GM10248 (cell line): Measurements from ENCODE around the gene C8G.
A peak's percentile ranks its signal among the peaks of the same experiment; 100 is the strongest.

Experiments
- CTCF ChIA-PET: fragments of 300-600 bp; sonication (Branson Sonifier 250); formaldehyde crosslinking; extraction: SDS; loops from one replicate; lab custom pipeline; 2021; ENCODE audit warnings: antibody characterized with exemption; lab: Yijun Ruan, JAX
- POLR2A ChIA-PET: fragments of 350-650 bp; sonication (Branson Sonifier 250); formaldehyde crosslinking; extraction: SDS; loops from one replicate; lab custom pipeline; 2020; ENCODE audit warnings: antibody characterized with exemption; lab: Yijun Ruan, JAX
- DNase-seq: peaks from one replicate; pipeline ENCODE4 v3.0.0; 2012; ENCODE audit errors: extremely low spot score
- TF ChIP-seq, protein P1 (sequence below): IDR thresholded peaks from 2 replicates; pipeline ENCODE4 v1.5.1; 2012; ENCODE audit warnings: mild to moderate bottlenecking, low read depth; ENCODE audit errors: extremely low read depth, missing control alignments, control extremely low read depth

Gene C8G

DNA sequence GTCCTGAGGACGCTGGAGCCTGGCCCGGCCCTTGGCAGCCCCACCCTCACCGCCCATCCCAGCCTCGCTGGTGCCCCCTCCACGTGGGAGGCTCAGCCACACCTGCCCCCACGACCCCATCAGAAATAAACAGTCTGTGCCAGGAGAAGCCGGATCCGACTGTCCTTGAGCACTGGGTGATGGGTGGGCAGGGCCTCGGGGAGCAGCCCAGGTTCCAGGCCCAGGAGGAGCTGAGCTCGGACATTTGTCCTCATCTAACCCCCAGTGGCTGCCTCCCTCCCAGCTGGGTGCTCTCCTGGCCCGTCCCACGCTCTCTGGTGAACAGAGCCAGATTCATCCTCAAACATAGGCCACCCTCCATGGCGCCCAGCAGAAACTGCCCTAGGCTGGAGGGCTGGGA, 27.7 kb downstream of the C8G start:
- POLR2A ChIA-PET = no interaction called here

DNA sequence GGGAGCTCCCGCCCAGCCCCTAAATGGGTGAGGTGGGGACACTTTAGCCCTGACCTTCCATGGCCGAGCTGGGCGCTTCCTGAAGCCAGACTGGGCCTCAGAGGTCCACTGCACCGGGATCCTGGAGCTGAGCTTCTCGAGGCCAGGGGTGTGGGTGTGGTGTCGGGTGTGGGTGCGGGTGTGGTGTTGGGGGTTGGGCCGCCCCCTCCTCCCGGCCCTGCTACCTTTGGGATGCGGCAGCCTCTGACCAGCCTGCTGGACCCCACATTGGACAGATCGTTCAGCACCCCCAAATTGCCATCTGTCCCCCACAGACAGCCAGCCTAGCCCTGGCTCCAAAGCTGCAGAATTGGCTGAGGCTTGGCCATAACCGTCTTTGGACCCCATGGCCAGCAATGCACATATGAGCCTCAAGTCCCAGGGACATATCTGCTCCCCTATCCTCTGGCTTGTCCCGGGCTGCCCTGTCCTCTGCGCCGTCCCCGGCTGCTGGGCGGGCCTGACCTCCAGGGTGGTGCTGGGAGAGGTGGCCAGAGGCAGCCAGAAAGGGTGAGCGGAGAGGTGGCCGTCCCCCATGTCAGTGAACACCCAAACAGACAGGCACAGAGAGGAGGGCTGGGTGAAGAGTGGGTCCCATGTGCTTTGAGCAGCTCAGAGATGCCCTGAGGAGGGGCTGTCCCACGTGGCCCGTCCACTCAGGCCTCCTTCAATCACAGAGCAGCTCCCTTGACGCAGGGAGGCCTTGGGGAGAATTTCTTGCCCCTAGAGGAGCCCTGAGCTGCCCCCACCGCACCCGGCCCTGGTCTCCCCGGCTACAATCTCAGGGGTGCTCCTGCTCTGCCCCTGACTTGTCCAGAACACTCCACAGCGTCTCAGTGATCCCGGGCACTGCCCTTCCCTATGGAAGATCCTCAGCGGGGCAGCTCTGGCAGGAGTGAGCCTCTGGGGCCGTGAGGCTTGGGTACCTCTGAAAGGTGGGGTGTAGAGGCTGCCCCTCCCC, 28.9 kb downstream of the C8G start:
- ChIA-PET POLR2A (interaction anchor here (0.6 kb wide), 1 partner anchor 247 kb away, joined by 3 read pairs; no protein-coding TSS in a partner anchor), CTCF (interaction anchor here (0.7 to 3.6 kb wide), 7 partner anchors 19 to 94 kb away, joined by 3 to 20 read pairs (median 3); partner anchors contain the start of genes C8G and CLIC3)
- TF ChIP-seq, protein P1, sequence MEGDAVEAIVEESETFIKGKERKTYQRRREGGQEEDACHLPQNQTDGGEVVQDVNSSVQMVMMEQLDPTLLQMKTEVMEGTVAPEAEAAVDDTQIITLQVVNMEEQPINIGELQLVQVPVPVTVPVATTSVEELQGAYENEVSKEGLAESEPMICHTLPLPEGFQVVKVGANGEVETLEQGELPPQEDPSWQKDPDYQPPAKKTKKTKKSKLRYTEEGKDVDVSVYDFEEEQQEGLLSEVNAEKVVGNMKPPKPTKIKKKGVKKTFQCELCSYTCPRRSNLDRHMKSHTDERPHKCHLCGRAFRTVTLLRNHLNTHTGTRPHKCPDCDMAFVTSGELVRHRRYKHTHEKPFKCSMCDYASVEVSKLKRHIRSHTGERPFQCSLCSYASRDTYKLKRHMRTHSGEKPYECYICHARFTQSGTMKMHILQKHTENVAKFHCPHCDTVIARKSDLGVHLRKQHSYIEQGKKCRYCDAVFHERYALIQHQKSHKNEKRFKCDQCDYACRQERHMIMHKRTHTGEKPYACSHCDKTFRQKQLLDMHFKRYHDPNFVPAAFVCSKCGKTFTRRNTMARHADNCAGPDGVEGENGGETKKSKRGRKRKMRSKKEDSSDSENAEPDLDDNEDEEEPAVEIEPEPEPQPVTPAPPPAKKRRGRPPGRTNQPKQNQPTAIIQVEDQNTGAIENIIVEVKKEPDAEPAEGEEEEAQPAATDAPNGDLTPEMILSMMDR = no peak
- no peak for DNase-seq

More for the DNA sequence above, 27.7 kb downstream of the C8G start:
- TF ChIP-seq, protein P1 = no peak
- CTCF ChIA-PET = interaction anchor here (1.6 kb wide), 1 partner anchor 56 kb away, joined by 4 read pairs; no protein-coding TSS in a partner anchor
- DNase-seq = no peak

DNA sequence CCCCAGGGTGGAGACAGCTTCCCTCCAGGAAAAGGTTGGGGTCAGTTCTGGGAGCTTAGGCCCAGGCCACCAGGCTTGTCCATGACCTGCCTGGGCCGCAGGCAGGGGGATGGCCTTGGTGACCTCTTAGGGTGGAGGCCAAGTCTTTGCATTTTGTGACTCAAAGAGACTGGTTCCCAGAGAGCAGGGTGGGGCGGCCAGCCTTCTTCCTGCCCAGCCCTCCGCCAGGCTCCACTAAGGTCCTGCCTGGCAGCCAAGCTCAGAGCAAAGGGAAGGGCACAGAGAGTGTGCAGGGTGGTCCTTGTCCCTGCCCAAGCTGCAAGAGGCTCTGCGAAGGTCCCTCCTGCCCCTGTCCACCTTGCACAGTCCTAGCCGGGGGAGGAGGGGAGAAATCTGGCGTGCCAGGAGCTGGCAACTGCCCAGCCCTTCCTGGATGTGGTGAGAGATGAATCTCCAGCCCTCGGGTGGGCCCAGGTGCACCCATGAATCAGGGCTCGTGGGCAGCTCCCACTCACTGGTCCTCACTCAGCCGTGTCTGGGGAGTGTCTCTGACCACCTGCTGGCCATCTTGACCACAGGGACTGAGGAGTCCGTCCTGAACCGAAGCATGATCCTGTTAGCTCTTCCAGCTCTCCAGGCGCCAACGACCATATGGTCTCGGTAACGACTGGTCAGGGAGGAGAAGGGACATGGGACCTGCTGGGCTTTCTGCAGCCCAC, 29.9 kb downstream of the C8G start:
- CTCF ChIA-PET = interaction anchor here (0.7 to 3.6 kb wide), 10 partner anchors 15 to 92 kb away, joined by 3 to 20 read pairs (median 4); partner anchors contain the start of genes C8G and CLIC3
- POLR2A ChIA-PET = interaction anchor here (0.6 kb wide), 1 partner anchor 248 kb away, joined by 3 read pairs; no protein-coding TSS in a partner anchor
- DNase-seq = no peak
- TF ChIP-seq, protein P1 = no peak

DNA sequence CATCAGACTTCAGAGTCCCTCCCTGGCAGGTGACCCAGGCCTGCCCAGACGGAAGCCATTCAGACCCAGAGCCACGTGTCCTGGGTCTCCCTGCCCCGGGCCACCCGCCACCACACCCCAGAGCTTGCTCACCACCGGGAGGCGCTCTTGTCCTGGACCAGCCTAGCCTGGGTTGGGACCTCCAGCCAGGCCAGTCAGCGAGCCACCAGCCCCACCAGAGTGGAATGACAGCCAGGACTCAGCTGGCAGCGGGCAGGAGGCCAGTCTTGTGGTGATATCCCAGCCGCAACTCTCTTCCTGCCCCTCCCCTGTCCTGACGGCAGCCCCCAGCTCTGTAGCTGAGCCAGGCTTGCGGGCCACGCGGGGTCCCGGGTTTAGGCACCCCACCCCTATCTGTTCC, 30.6 kb downstream of the C8G start:
- POLR2A ChIA-PET = no interaction called here
- TF ChIP-seq, protein P1 = peak; percentile 37
- CTCF ChIA-PET = interaction anchor here (0.9 to 3.6 kb wide), 7 partner anchors 16 to 59 kb away, joined by 3 to 20 read pairs (median 4); partner anchors contain the start of gene CLIC3
- no peak for DNase-seq

DNA sequence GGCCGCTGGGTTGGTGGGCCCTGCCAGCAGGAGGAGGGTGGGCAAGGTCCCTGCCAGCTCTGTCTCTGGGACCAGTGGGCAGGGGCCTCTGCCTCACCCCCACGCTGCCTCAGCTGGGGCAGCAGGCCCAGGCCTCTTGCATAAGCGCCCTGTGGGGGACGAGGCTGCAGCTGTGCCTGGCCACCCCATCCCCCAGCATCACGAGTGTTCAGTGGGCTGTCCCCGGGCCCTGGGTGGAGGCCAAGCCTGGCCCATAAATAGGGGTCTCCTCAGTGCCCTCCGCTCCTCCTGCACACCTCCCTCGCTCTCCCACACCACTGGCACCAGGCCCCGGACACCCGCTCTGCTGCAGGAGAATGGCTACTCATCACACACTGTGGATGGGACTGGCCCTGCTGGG, 32.2 kb downstream of the C8G start, which contains the start of gene PTGDS:
PTGDS (plus strand) TSS at position 282 of the 400 bp plus-strand sequence; CDS start at position 357, 75 bp downstream.
- no peak for DNase-seq
- ChIA-PET POLR2A (no interaction called here), CTCF (interaction anchor here (1.0 to 3.6 kb wide), 3 partner anchors 30 to 58 kb away, joined by 3 to 20 read pairs (median 11); no protein-coding TSS in a partner anchor)
- TF ChIP-seq, protein P1 = no peak
